ENCODE measurements around the gene MIA2.

The MIA2 gene

DNA sequence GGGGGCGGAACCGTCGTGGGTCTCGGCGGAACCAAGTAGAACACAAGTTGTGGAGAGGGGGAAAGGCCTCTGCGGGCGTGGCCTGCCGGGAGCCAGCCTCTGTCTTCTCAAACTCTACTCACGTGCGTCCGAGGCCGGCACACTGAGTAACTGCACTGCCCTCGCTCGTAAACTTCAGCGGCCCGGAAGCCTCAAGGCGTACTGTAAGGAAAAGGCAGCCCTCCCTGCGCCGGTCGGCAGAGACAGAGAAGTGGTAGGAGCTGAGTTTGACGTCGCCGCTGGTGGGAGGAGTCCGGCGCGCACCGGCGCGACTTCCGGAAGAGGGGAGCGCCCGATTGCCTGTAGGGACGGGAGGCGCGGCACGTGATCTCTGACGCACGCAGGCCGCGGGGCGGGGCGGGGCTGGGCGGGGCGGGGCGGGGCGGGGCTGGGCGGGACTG, 198.5 kb downstream of the MIA2 start, which contains the start of gene FBXO33:
TSS of gene FBXO33 (minus strand) at position 255 of the 440 bp plus-strand sequence. CDS start 271 bp downstream, outside the sequence.
- H3K9ac ChIP-seq (ENCODE audit: low read length): peak within 1 kb of the TSS; percentile 59
- H3K27me3 ChIP-seq (ENCODE audit: control insufficient read depth in 1 of 2, insufficient read depth in 2 of 2, low read length in 2 of 2): no peaks in the 10 kb centered on the region
- peak within 1 kb of the TSS; percentile 92 to 96 for H3K4me3 ChIP-seq (ENCODE audit: low read depth in 1 of 2, low read length in 2 of 2)
- H3K36me3 ChIP-seq (ENCODE audit: insufficient read depth, low read length): no peaks in the 10 kb centered on the region
- no peaks in the 10 kb centered on the region for H3K9me3 ChIP-seq (ENCODE audit: low read length)
- H3K4me1 ChIP-seq (ENCODE audit: insufficient read depth, low read length): peaks cover 23% of the 10 kb centered on the region
- peak within 1 kb of the TSS; percentile 92 for H3K27ac ChIP-seq (ENCODE audit: low read depth, low read length)

DNA sequence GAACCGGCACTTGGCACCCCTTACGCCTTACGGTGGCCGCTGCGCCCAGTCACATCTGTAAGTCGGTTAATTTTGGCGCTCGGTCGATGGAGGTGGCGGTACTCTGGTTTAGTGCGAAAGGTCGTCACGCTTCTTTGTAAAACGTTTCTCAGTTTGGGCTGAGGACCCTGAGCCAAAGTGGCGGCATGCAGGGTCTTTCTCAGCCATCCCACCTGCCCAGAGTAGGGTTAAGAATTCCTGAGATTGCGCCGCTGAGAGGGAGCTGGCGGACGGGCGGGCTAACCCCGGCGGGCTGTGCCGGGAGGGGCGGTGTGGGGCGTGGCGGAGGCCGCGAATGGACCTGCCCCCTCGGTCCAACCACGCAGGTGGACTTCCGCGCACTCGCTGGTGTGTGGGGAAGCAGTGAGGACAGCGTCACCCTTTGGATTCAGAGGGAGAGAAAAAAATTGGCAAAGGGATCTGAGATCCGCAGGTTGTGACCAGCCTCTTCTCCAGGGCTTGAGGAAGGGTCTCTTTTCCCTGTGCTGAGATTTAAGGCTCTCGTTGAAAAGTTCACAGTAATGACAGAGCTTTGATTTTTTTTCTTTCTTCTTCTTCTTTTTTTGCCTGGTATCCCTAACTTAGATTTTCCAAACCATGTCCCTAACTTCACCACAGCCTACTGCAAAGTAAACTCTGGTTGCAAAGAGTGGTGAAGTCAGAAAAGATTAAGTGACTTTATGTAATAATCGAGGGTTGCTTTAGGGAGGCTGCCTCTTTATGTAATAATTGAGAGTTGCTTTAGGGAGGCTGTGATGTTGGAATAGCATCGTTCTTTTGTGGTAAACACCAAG, 199.1 kb downstream of the MIA2 start:
- Histone ChIP-seq H3K4me1 (ENCODE audit: insufficient read depth, low read length) (peaks cover 23% of the 10 kb centered on the region), H3K9ac (ENCODE audit: low read length) (peak overlapping the region; percentile 59), H3K27ac (ENCODE audit: low read depth, low read length) (peak overlapping the region; percentile 92), H3K27me3 (ENCODE audit: control insufficient read depth in 1 of 2, insufficient read depth in 2 of 2, low read length in 2 of 2) (no peaks in the 10 kb centered on the region), H3K4me3 (ENCODE audit: low read depth in 1 of 2, low read length in 2 of 2) (peak overlapping the region; percentile 60 to 64), H3K36me3 (ENCODE audit: insufficient read depth, low read length) (no peaks in the 10 kb centered on the region), H3K9me3 (ENCODE audit: low read length) (no peaks in the 10 kb centered on the region)

DNA sequence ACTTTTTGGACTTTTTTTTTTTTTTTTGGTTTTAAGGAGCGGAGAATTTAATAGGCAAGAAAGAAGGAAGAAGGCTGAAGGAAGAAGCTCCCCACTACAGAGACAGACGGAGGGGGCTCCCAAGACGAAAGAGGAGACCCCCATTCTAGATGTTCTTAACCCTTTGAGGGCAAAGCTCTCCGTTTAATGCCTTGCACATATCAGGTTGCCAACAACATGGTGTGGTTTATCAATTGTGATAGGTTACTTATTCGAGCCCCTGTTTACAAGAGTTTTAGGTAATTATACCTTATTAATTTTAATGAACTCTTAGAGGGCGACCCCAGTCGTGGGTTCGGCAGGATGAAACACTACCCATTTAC, 199.7 kb downstream of the MIA2 start:
- Histone ChIP-seq H3K4me3 (ENCODE audit: low read depth in 1 of 2, low read length in 2 of 2) (peak overlapping the region; percentile 60 to 64), H3K9me3 (ENCODE audit: low read length) (no peaks in the 10 kb centered on the region), H3K9ac (ENCODE audit: low read length) (peak overlapping the region; percentile 59), H3K27me3 (ENCODE audit: control insufficient read depth in 1 of 2, insufficient read depth in 2 of 2, low read length in 2 of 2) (no peaks in the 10 kb centered on the region), H3K36me3 (ENCODE audit: insufficient read depth, low read length) (no peaks in the 10 kb centered on the region), H3K4me1 (ENCODE audit: insufficient read depth, low read length) (peaks cover 23% of the 10 kb centered on the region), H3K27ac (ENCODE audit: low read depth, low read length) (peak overlapping the region; percentile 92)

DNA sequence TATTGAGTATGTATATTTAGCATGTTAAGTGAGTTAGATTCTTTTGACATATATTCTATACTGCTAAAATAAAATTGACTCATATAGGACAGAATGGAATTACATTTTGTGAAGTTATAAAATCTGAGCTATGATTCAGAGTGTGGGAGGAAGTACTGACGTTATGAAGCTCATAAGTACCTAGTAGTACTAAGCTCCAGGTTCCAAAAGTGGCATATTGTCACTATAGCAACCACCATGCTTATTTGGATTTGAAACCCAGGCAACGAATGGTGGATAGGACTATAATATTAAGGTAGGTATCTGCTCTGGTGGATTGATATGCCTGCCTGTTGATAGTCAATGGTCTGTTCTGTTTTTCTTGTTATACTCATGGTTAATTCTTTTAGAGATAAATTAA, 200.7 kb downstream of the MIA2 start:
- H3K27ac ChIP-seq (ENCODE audit: low read depth, low read length): no peak overlapping the region
- no peaks in the 10 kb centered on the region for H3K27me3 ChIP-seq (ENCODE audit: control insufficient read depth in 1 of 2, insufficient read depth in 2 of 2, low read length in 2 of 2)
- H3K9me3 ChIP-seq (ENCODE audit: low read length): no peaks in the 10 kb centered on the region

DNA sequence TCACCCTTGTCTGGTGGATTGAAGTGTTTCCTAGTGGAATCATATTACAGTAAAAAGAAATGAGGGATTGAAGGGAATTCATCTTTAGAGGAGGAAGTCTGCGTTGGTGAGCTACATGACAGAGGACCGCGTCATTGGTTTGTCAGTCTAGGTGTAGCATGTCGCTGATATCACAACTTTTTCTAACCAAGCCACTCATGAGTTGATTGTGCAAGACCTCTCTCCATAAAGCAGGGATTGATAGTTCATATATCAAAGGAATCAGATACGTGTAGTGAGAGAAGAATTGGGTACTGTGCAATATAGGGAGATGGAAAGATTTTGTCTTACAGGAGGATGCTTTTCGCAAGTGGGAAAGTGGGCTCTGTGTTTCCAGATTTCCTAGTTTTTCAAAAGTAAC, 201.5 kb downstream of the MIA2 start:
- Histone ChIP-seq H3K4me3 (ENCODE audit: low read depth in 1 of 2, low read length in 2 of 2) (no peak overlapping the region), H3K9me3 (ENCODE audit: low read length) (no peaks in the 10 kb centered on the region), H3K9ac (ENCODE audit: low read length) (no peak overlapping the region)

More for the DNA sequence above, 200.7 kb downstream of the MIA2 start:
- no peaks in the 10 kb centered on the region for H3K36me3 ChIP-seq (ENCODE audit: insufficient read depth, low read length)
- H3K4me3 ChIP-seq (ENCODE audit: low read depth in 1 of 2, low read length in 2 of 2): no peak overlapping the region
- H3K4me1 ChIP-seq (ENCODE audit: insufficient read depth, low read length): peaks cover 14% of the 10 kb centered on the region
- H3K9ac ChIP-seq (ENCODE audit: low read length): no peak overlapping the region

More for the DNA sequence above, 201.5 kb downstream of the MIA2 start:
- H3K4me1 ChIP-seq (ENCODE audit: insufficient read depth, low read length): peaks cover 5% of the 10 kb centered on the region
- no peak overlapping the region for H3K27ac ChIP-seq (ENCODE audit: low read depth, low read length)
- no peaks in the 10 kb centered on the region for H3K27me3 ChIP-seq (ENCODE audit: control insufficient read depth in 1 of 2, insufficient read depth in 2 of 2, low read length in 2 of 2)
- no peaks in the 10 kb centered on the region for H3K36me3 ChIP-seq (ENCODE audit: insufficient read depth, low read length)
